Loucy (cell line): Measurements from ENCODE around the gene EPB41L3.
"Not testable (repeated sequence)": the region's sequence is repeated elsewhere in the genome, so short reads cannot be mapped to it uniquely, and the experiment has no call there.

Source experiments
- CTCF ChIP-seq: fragments of 200-600 bp; sonication (generic); conservative IDR thresholded peaks from 2 replicates; pipeline ENCODE4 v1.5.1; 2014; ENCODE audit warnings: mild to moderate bottlenecking, antibody characterized with exemption, low read length
- EZH2phosphoT487 ChIP-seq: fragments of 200-600 bp; IDR thresholded peaks from 2 replicates; pipeline ENCODE4 v1.6.1; 2018; ENCODE audit warnings: antibody characterized with exemption, mild to moderate bottlenecking, moderate library complexity, borderline replicate concordance

GRCh38 chr18:5511541-5511940 is 32.3 kb downstream of the EPB41L3 start:
- not testable (repeated sequence) for TF ChIP-seq CTCF, EZH2phosphoT487
